ENCODE data around the gene SYNPO.

The SYNPO gene

GRCh38 chr5:150608991-150609390 lies 31.5 kb upstream of the SYNPO start:
- no peak for DNase-seq

- no peak for DNase-seq
These were observed 30.4 kb upstream of the SYNPO start for GRCh38 chr5:150609843-150610584.

- no peak for DNase-seq
These were observed 29.4 kb upstream of the SYNPO start for GRCh38 chr5:150611026-150611425.

- DNase-seq, result no peak
These were observed 28.1 kb upstream of the SYNPO start for GRCh38 chr5:150612405-150612804.

GRCh38 chr5:150612905-150613670 lies 27.4 kb upstream of the SYNPO start:
- no peak for DNase-seq

GRCh38 chr5:150613991-150614660 lies 26.3 kb upstream of the SYNPO start:
- DNase-seq, result no peak

- DNase-seq, result no peak
These were observed 25.8 kb upstream of the SYNPO start for GRCh38 chr5:150614661-150615060.

GRCh38 chr5:150615141-150615699 lies 25.2 kb upstream of the SYNPO start:
- DNase-seq, result no peak

- DNase-seq, result no peak
These were observed 24.4 kb upstream of the SYNPO start for GRCh38 chr5:150616024-150616470.

- no peak for DNase-seq
These were observed 24.0 kb upstream of the SYNPO start for GRCh38 chr5:150616506-150616905.

GRCh38 chr5:150618163-150618562 lies 22.3 kb upstream of the SYNPO start:
- no peak for DNase-seq

GRCh38 chr5:150618588-150619281 lies 21.7 kb upstream of the SYNPO start:
- DNase-seq, result no peak

- DNase-seq, result no peak
These were observed 20.9 kb upstream of the SYNPO start for GRCh38 chr5:150619359-150620230.

GRCh38 chr5:150621301-150621700 lies 19.2 kb upstream of the SYNPO start:
- DNase-seq, result no peak

- DNase-seq, result no peak
These were observed 18.3 kb upstream of the SYNPO start for GRCh38 chr5:150622157-150622556.

- DNase-seq, result no peak
These were observed 17.1 kb upstream of the SYNPO start for GRCh38 chr5:150623152-150623877.

GRCh38 chr5:150623878-150624216 lies 16.6 kb upstream of the SYNPO start:
- DNase-seq, result no peak

GRCh38 chr5:150624334-150625163 lies 15.9 kb upstream of the SYNPO start:
- DNase-seq, result peak; percentile 19

- DNase-seq, result no peak
These were observed 15.3 kb upstream of the SYNPO start for GRCh38 chr5:150625164-150625535.

Measured in T-helper 9 cell (primary cell).